Skeletal muscle satellite cell (primary cell): Measurements from ENCODE around the gene CDH23.

Experiments
- H3K27me3 ChIP-seq: 2 replicates; pipeline ENCODE4 v1.7.0; 2013; ENCODE audit warnings: low read length; ENCODE audit not compliant: control insufficient read depth, insufficient read depth
- H3K36me3 ChIP-seq: 2 replicates; pipeline ENCODE4 v1.7.0; 2013; ENCODE audit warnings: mild to moderate bottlenecking, control low read depth, low read length; ENCODE audit not compliant: insufficient read depth
- H3K4me1 ChIP-seq: 2 replicates; pipeline ENCODE4 v1.7.0; 2013; ENCODE audit warnings: low read length; ENCODE audit not compliant: control insufficient read depth, insufficient read depth
- H3K4me2 ChIP-seq: 2 replicates; pipeline ENCODE4 v1.7.0; 2013; ENCODE audit warnings: mild to moderate bottlenecking, low read length
- H3K4me3 ChIP-seq: 2 replicates; pipeline ENCODE4 v1.7.0; 2013; ENCODE audit warnings: low read length
- H3K9ac ChIP-seq: 2 replicates; pipeline ENCODE4 v1.7.0; 2013; ENCODE audit warnings: mild to moderate bottlenecking, low read depth, low read length, moderate library complexity
- H3K9me3 ChIP-seq: replicated peaks from 2 replicates; pipeline ENCODE4 v1.7.0; 2013; ENCODE audit warnings: mild to moderate bottlenecking, control low read depth, low read length

Gene CDH23

DNA sequence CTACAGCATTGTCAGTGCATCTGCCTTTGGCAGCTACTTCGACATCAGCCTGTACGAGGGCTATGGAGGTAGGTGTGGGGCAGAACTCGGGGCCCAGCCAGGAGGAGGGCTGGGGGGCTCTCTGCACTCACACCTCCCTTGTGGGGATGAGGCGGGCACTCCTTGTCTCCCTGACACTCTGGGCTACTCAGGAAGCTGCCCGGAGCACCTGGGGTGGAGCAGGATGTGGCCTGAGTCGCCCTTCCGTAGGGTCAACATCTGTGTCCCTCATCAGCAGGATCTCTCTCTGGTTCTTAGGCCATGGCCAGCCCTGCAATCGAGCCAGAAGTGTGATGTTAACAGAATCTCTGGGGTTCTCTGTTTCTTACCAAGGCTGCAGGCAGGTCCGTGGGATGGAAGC, 282.7 kb downstream of the CDH23 start:
- no peaks in the 10 kb centered on the region for H3K4me1 ChIP-seq
- H3K9ac ChIP-seq, result no peak overlapping the region
- H3K4me2 ChIP-seq, result no peak overlapping the region
- no peaks in the 10 kb centered on the region for H3K9me3 ChIP-seq
- H3K27me3 ChIP-seq, result peaks cover 63% of the 10 kb centered on the region
- H3K36me3 ChIP-seq, result no peaks in the 10 kb centered on the region
- H3K4me3 ChIP-seq, result no peak overlapping the region

DNA sequence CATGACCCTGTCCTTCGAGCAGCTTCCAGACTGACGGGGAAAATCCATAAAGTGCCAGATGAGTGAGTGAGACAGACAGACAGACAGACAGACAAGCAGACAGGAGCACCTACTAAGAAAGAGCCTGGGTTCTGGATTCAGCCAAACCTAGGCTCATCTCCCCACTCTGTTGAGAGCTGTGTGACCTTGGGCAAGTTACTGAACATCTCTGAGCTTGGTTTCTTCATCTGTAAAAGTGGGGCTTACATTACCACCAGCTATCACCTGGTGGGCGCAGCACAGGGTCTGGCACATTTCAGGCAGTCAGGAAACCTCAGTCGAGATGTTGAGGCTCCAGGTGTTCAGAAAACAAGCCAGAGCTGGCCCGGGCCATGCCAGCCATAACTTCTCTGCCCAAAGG, 285.3 kb downstream of the CDH23 start:
- no peak overlapping the region for H3K9ac ChIP-seq
- H3K36me3 ChIP-seq, result no peaks in the 10 kb centered on the region
- H3K27me3 ChIP-seq, result peaks cover 72% of the 10 kb centered on the region

DNA sequence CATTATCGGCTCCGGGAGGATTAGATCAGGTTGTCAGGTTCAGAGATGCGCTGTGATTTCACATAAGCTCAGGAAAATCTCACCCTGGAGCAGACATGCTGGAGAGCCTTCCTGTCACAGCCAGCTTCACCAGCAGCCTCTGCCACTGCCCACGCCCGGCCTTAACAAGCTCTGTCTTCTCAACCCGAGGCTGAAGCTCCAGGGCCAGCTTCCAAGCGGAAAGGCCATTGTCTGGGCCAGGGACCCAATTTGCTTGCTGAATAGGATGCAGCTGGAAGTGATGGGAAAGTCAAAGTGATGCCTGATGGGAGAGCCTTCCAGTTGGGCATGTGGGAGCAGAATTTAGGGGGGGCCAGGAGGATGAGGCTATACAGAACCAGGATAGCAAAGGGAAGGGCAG, 286.6 kb downstream of the CDH23 start:
- Histone ChIP-seq H3K9me3 (no peaks in the 10 kb centered on the region), H3K4me1 (no peaks in the 10 kb centered on the region), H3K36me3 (no peaks in the 10 kb centered on the region)

More for the DNA sequence above, 285.3 kb downstream of the CDH23 start:
- Histone ChIP-seq H3K4me2 (no peak overlapping the region), H3K4me3 (no peak overlapping the region), H3K9me3 (no peaks in the 10 kb centered on the region), H3K4me1 (no peaks in the 10 kb centered on the region)

DNA sequence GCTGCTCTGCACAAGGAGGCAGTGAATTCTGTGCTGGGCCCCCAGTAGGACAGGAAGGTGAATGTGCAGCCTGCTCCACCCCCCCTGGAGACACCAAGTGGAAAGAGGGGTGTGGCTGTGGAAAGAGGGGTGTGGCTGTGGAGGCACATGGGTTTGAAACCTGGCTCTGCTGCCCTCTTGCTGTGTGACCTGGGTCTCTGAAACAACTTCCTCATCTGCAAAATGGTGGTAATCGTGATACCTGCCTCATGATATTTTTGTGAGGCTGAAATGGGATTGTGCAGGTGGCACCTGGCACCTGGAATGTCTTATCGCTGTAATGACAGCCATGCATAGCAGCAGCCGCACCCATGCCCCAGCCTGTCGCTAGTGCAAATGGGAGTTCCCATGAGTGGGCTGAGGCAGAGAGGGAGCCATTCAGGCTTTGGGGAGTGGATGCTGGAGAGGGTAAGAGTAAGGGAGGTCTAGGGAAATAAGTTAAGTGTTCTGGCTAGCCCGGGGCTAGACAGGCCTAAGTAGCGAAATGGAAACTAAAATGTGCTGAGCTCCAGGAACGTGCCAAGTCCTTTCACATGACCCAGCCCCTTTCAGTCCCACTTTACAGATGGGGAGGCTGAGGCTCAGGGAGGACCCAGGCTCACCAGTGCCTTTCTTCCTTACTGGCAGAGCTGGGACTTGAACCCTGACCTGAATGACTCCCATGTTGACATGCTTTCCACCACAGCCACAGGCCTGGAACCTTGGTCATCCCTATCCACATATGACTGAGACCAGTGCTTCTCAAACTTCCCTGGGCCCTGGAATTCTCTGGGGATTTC, 287.8 kb downstream of the CDH23 start:
- H3K27me3 ChIP-seq, result peaks cover 58% of the 10 kb centered on the region
- no peaks in the 10 kb centered on the region for H3K36me3 ChIP-seq
- no peak overlapping the region for H3K9ac ChIP-seq
- H3K4me3 ChIP-seq, result no peak overlapping the region
- no peaks in the 10 kb centered on the region for H3K9me3 ChIP-seq
- no peaks in the 10 kb centered on the region for H3K4me1 ChIP-seq
- no peak overlapping the region for H3K4me2 ChIP-seq

More for the DNA sequence above, 286.6 kb downstream of the CDH23 start:
- no peak overlapping the region for H3K4me2 ChIP-seq
- peaks cover 66% of the 10 kb centered on the region for H3K27me3 ChIP-seq
- no peak overlapping the region for H3K4me3 ChIP-seq
- no peak overlapping the region for H3K9ac ChIP-seq

DNA sequence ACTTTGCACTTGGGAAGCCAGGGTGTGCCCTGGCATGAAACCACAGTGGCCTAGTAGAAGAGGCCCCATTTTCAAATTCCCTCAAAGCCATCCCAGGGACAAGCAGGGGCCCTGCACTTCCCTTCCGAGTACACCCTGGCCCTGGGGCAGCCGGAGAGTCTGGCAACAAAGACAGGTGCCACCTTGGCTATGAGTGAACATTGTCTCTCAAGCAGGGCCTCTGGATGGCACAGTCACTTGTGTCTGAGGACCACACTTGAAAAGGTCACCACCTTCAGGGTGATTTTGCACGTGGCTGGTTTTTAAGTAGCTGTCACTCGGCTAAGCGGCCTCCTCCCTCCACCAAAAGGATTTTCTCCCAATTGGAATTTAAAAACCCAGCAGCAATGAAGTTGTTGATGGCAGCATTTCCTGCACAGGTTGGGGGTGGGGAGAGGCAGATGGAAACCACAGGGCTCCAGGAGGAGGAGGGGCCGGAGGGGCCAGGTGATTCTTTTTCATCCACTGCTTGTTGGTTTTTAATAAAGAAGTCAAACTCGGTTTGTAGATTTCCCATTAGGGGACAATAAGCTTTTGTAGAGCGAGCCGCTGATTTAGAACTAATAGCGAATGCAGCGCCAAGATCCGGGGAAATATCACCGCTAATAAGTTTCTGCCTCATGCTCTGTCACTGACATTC, 289.0 kb downstream of the CDH23 start:
- peaks cover 51% of the 10 kb centered on the region for H3K27me3 ChIP-seq
- no peaks in the 10 kb centered on the region for H3K4me1 ChIP-seq
- no peak overlapping the region for H3K4me3 ChIP-seq
- H3K9me3 ChIP-seq, result no peaks in the 10 kb centered on the region
- H3K36me3 ChIP-seq, result no peaks in the 10 kb centered on the region
- H3K4me2 ChIP-seq, result no peak overlapping the region
- no peak overlapping the region for H3K9ac ChIP-seq

DNA sequence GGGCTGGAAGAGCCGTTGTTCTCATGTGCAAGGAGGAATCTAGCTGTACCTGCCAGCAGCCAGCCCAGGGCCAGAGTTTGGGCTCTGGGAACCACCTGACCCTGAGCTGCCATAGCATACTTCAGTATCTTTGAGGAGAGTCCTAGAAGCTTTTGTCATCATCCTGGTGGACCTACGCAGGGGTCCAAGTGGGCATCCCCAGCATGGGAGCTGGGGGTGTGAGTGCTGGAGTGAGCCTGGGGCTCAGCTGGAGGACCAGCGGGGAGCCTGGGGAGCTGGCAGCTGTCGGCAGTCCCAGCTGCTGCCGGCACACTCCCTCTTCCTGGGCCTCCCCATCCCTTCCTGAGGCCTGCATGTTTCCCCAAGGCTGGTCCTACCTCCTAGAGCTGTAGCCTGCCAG, 290.4 kb downstream of the CDH23 start:
- Histone ChIP-seq H3K36me3 (no peaks in the 10 kb centered on the region), H3K9ac (no peak overlapping the region), H3K27me3 (peaks cover 40% of the 10 kb centered on the region), H3K4me1 (no peaks in the 10 kb centered on the region), H3K9me3 (no peaks in the 10 kb centered on the region), H3K4me3 (no peak overlapping the region), H3K4me2 (no peak overlapping the region)

DNA sequence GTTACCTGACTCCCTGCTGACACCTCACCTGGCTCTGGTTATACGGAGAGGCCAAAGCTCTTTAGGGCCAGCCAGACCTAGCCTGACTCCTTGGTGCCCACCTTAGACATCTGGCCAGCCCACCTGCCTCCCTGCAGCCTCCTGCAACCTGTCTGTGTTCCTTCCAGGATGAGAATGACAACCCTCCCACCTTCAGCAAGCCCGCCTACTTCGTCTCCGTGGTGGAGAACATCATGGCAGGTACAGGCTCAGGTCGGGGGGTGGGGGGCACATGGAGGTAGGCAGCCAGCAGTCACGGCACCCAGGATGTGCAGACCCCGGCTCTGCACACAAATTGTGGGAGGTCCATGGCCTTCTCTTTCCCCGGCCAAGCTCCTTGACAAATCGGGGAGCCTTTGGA, 290.8 kb downstream of the CDH23 start:
- Histone ChIP-seq H3K36me3 (no peaks in the 10 kb centered on the region), H3K9me3 (no peaks in the 10 kb centered on the region), H3K9ac (no peak overlapping the region), H3K4me1 (no peaks in the 10 kb centered on the region), H3K27me3 (peaks cover 36% of the 10 kb centered on the region), H3K4me2 (no peak overlapping the region), H3K4me3 (no peak overlapping the region)

DNA sequence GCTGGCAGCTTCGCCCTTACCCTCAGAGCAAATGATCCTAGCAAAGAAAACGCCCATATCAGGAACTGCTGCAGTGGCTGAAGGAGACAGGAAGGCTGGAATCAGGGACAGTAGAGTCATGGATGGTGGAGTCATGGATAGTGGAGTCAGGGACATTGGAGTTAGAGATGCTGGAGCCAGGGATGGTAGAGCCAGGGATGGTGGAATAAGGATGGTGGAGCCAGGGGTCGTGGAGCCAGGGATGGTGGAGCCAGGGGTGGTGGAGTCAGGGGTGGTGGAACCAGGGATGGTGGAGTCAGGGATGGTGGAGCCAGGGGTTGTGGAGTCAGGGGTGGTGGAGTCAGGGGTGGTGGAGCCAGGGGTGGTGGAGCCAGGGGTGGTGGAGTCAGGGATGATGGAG, 291.5 kb downstream of the CDH23 start:
- no peaks in the 10 kb centered on the region for H3K9me3 ChIP-seq
- H3K4me1 ChIP-seq, result no peaks in the 10 kb centered on the region
- H3K9ac ChIP-seq, result no peak overlapping the region
- H3K4me3 ChIP-seq, result no peak overlapping the region
- H3K4me2 ChIP-seq, result no peak overlapping the region
- no peaks in the 10 kb centered on the region for H3K36me3 ChIP-seq
- H3K27me3 ChIP-seq, result peaks cover 36% of the 10 kb centered on the region

DNA sequence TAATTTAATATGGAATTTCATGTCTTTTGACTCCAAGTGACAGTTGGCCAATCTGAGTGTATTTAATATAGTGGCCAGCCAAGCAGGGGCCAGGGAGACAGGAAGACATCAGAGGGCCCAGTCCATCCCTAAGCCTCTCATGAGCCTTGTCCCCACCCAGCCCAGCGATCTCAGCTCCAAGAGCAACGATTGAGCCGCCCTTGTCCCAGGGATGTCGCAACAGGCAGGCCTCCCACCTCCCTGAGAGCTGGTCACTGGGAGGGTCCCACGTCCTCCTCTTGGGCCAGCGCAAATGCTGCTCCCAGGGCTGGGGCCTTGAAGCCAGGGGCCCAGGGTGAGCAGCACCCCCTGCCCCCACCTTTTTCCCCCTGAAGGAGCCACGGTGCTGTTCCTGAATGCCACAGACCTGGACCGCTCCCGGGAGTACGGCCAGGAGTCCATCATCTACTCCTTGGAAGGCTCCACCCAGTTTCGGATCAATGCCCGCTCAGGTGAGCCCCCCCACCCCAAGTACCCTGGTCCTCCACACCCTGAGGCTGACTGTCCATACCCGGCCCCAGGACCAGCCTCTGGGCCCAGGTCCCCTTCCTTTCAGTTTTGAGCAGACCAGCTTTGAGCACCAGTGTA, 293.5 kb downstream of the CDH23 start:
- Histone ChIP-seq H3K4me2 (no peak overlapping the region), H3K27me3 (peaks cover 22% of the 10 kb centered on the region), H3K4me3 (no peak overlapping the region), H3K36me3 (no peaks in the 10 kb centered on the region), H3K4me1 (no peaks in the 10 kb centered on the region), H3K9ac (no peak overlapping the region), H3K9me3 (no peaks in the 10 kb centered on the region)

DNA sequence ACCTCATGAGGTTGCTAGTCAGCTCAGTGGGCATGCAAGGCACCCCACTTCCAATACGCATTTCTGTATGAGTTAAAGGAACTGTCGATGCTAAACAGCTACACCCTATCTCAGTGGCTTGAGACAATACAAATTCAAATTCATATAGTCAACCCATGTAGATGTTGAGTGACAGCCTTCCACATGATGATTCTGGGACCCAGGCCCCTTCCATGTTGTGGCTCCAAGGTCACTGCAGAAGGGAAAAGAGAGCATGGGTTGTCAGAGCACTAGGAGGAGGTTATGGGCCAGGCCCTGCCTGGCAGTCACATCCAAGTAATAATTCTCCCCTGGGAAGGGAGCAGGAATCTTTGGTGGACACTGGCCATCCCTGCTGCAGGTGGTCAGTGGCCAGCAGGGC, 294.7 kb downstream of the CDH23 start:
- no peak overlapping the region for H3K4me2 ChIP-seq
- no peaks in the 10 kb centered on the region for H3K9me3 ChIP-seq
- H3K9ac ChIP-seq, result no peak overlapping the region
- no peak overlapping the region for H3K4me3 ChIP-seq
- no peaks in the 10 kb centered on the region for H3K36me3 ChIP-seq
- H3K27me3 ChIP-seq, result peaks cover 13% of the 10 kb centered on the region
- H3K4me1 ChIP-seq, result no peaks in the 10 kb centered on the region

DNA sequence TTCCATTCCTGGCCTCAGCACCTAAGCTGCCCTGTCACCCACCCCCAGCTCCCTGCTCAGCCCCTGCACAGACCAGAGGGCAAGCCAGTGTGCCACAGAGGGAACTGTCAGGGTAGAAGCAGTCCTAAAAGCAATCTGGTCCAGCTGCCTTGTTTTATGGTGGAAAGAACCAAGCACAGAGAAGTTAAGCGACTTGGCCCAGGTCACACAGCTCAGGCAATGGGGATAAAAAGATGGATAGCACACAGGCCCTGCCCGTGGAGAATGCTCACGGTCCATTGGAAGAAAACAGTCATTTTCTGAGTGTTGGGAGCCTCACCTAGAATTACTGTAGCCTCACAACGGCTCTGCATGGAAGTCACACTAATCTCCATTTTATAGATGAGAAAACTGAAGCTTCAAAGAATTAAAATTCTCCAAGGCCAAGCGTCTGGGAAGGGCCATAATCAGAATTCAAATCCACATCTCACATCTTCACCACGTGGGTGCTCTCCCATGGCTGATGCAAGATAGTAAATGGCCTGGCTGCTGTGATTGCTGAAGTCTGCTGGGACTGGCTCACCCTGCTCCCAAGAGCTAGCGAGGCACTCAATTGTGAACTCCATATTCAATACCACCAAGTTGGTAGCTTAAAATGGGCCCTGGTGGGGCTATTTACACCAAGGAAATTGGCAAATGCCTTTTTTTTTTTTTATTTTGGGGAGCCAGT, 296.0 kb downstream of the CDH23 start:
- peaks cover 7% of the 10 kb centered on the region for H3K27me3 ChIP-seq
- no peaks in the 10 kb centered on the region for H3K9me3 ChIP-seq
- no peaks in the 10 kb centered on the region for H3K36me3 ChIP-seq
- H3K4me3 ChIP-seq, result no peak overlapping the region
- H3K4me2 ChIP-seq, result no peak overlapping the region
- H3K9ac ChIP-seq, result no peak overlapping the region
- no peaks in the 10 kb centered on the region for H3K4me1 ChIP-seq
